SK-N-SH treated with all-trans-retinoic acid at 6 μM for 48 hours (cell line): ENCODE data around the gene CD86.

Experiments used
- ATAC-seq: fragments of 200-7000 bp; cut with Tn5 transposase; 3 replicates; pipeline ENCODE4 v1.9.1; 2020; ENCODE audit warnings: mild to moderate bottlenecking, moderate library complexity
- ARNTL ChIP-seq: fragments of 450-650 bp; formaldehyde crosslinking; IDR thresholded peaks from 2 replicates; pipeline ENCODE4 v1.5.0; 2020; ENCODE audit warnings: low read depth, mild to moderate bottlenecking, moderate library complexity, borderline replicate concordance
- CSDC2 ChIP-seq: fragments of 250-450 bp; sonication (Bioruptor Pico); IDR thresholded peaks from 2 replicates; pipeline ENCODE4 v1.5.0; 2020; ENCODE audit warnings: mild to moderate bottlenecking, moderate library complexity
- ESRRG ChIP-seq: fragments of 250-450 bp; sonication (Bioruptor Pico); IDR thresholded peaks from 2 replicates; pipeline ENCODE4 v1.6.1; 2021; ENCODE audit warnings: mild to moderate bottlenecking
- GLIS3 ChIP-seq: fragments of 250-450 bp; sonication (Bioruptor Pico); IDR thresholded peaks from 2 replicates; pipeline ENCODE4 v1.5.0; 2020; ENCODE audit warnings: mild to moderate bottlenecking, moderate library complexity
- OSR1 ChIP-seq: fragments of 250-450 bp; sonication (Bioruptor Pico); IDR thresholded peaks from 2 replicates; pipeline ENCODE4 v1.8.0; 2022; ENCODE audit warnings: moderate library complexity, mild to moderate bottlenecking, inconsistent platforms
- POU6F1 ChIP-seq: fragments of 250-450 bp; sonication (Bioruptor Pico); IDR thresholded peaks from 2 replicates; pipeline ENCODE4 v1.8.0; 2021; ENCODE audit warnings: low read depth, mild to moderate bottlenecking, moderate library complexity, borderline replicate concordance
- PPARA ChIP-seq: fragments of 250-450 bp; sonication (Bioruptor Pico); IDR thresholded peaks from 2 replicates; pipeline ENCODE4 v1.5.0; 2020; ENCODE audit warnings: mild to moderate bottlenecking, borderline replicate concordance
- RARB ChIP-seq: fragments of 250-450 bp; sonication (Bioruptor Pico); IDR thresholded peaks from 2 replicates; pipeline ENCODE4 v1.8.0; 2021; ENCODE audit warnings: mild to moderate bottlenecking, moderate library complexity
- SNAI2 ChIP-seq: fragments of 250-450 bp; sonication (Bioruptor Pico); IDR thresholded peaks from 2 replicates; pipeline ENCODE4 v1.5.0; 2020; ENCODE audit warnings: mild to moderate bottlenecking, moderate library complexity
- TCF4 ChIP-seq: fragments of 250-450 bp; sonication (Bioruptor Pico); IDR thresholded peaks from 2 replicates; pipeline ENCODE4 v1.8.0; 2021; ENCODE audit warnings: mild to moderate bottlenecking, moderate library complexity, borderline replicate concordance
- TOX ChIP-seq: fragments of 250-450 bp; sonication (Bioruptor Pico); IDR thresholded peaks from 2 replicates; pipeline ENCODE4 v1.8.0; 2021; ENCODE audit warnings: mild to moderate bottlenecking, moderate library complexity, borderline replicate concordance
- ZC3H10 ChIP-seq: fragments of 250-450 bp; sonication (Bioruptor Pico); IDR thresholded peaks from 2 replicates; pipeline ENCODE4 v1.5.1; 2021; ENCODE audit warnings: mild to moderate bottlenecking, moderate library complexity
- ZFP3 ChIP-seq: fragments of 250-450 bp; sonication (Bioruptor Pico); IDR thresholded peaks from 2 replicates; pipeline ENCODE4 v1.5.0; 2020; ENCODE audit warnings: mild to moderate bottlenecking, moderate library complexity
- ZNF70 ChIP-seq: fragments of 450-650 bp; formaldehyde crosslinking; IDR thresholded peaks from 2 replicates; pipeline ENCODE4 v1.5.0; 2020; ENCODE audit warnings: mild to moderate bottlenecking, moderate library complexity
- ZNF8 ChIP-seq: fragments of 450-650 bp; formaldehyde crosslinking; IDR thresholded peaks from 2 replicates; pipeline ENCODE4 v1.5.0; 2020; ENCODE audit warnings: mild to moderate bottlenecking, moderate library complexity
- TF ChIP-seq, protein P1 (sequence below): fragments of 250-450 bp; sonication (Bioruptor Pico); IDR thresholded peaks from 2 replicates; pipeline ENCODE4 v1.5.1; 2020; ENCODE audit warnings: low read depth, mild to moderate bottlenecking, moderate library complexity
- TF ChIP-seq, protein P2 (sequence below): fragments of 250-450 bp; sonication (Bioruptor Pico); IDR thresholded peaks from 2 replicates; pipeline ENCODE4 v1.5.1; 2021; ENCODE audit warnings: mild to moderate bottlenecking, moderate library complexity
- TF ChIP-seq, protein P3 (sequence below): fragments of 250-450 bp; sonication (Bioruptor Pico); IDR thresholded peaks from 2 replicates; pipeline ENCODE4 v1.8.0; 2020; ENCODE audit warnings: mild to moderate bottlenecking, moderate library complexity, borderline replicate concordance

The CD86 gene

GRCh38 chr3:122012821-122013220 is 42.3 kb upstream of the CD86 start:
- no peak for TF ChIP-seq ZNF70 (CRISPR knock-in tag)
- TF ChIP-seq ZNF8: no peak
- TF ChIP-seq TOX (CRISPR knock-in tag): no peak
- TF ChIP-seq ESRRG (CRISPR knock-in tag): no peak
- no peak for TF ChIP-seq CSDC2 (CRISPR knock-in tag)
- no peak for TF ChIP-seq PPARA (CRISPR knock-in tag)
- no peak for TF ChIP-seq OSR1 (CRISPR knock-in tag)
- TF ChIP-seq, all 23 proteins: peak for 0
- no peak for ATAC-seq

- TF ChIP-seq OSR1 (CRISPR knock-in tag): no peak
- TF ChIP-seq, protein P1, sequence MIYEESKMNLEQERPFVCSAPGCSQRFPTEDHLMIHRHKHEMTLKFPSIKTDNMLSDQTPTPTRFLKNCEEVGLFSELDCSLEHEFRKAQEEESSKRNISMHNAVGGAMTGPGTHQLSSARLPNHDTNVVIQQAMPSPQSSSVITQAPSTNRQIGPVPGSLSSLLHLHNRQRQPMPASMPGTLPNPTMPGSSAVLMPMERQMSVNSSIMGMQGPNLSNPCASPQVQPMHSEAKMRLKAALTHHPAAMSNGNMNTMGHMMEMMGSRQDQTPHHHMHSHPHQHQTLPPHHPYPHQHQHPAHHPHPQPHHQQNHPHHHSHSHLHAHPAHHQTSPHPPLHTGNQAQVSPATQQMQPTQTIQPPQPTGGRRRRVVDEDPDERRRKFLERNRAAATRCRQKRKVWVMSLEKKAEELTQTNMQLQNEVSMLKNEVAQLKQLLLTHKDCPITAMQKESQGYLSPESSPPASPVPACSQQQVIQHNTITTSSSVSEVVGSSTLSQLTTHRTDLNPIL (CRISPR knock-in tag): no peak
- no peak for TF ChIP-seq RARB (CRISPR knock-in tag)
- no peak for TF ChIP-seq GLIS3 (CRISPR knock-in tag)
- no peak for TF ChIP-seq CSDC2 (CRISPR knock-in tag)
- TF ChIP-seq, all 23 proteins: peak for 0
- ATAC-seq: no peak
These were observed 41.7 kb upstream of the CD86 start for GRCh38 chr3:122013448-122013925.

DNA sequence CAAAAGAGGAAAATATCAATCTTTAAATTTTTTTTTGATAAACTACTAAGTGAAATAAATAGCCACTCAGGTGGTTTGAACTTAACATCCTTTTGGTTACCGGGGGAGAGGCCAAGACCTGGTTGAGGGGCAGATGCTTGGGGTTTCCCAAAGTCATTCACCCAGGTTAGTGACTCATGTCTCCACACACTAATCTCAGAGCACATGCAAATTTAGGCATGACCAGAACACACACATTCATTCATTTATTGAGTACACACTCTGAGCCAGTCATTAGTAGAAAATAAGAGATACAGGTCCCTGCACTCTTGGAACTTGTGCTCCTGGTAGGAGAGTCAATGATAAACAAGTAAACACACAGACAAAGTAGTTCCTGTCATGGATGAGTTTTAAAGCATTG is 40.4 kb upstream of the CD86 start:
- no peak for ATAC-seq
- TF ChIP-seq PPARA (CRISPR knock-in tag) (no peak), ZFP3 (CRISPR knock-in tag) (no peak), TOX (CRISPR knock-in tag) (no peak), TCF4 (no peak), GLIS3 (CRISPR knock-in tag) (no peak), SNAI2 (CRISPR knock-in tag) (no peak)
- TF ChIP-seq, protein P1 (CRISPR knock-in tag): no peak

- no peak for ATAC-seq
- no peak for TF ChIP-seq ZNF8
- TF ChIP-seq, protein P2, sequence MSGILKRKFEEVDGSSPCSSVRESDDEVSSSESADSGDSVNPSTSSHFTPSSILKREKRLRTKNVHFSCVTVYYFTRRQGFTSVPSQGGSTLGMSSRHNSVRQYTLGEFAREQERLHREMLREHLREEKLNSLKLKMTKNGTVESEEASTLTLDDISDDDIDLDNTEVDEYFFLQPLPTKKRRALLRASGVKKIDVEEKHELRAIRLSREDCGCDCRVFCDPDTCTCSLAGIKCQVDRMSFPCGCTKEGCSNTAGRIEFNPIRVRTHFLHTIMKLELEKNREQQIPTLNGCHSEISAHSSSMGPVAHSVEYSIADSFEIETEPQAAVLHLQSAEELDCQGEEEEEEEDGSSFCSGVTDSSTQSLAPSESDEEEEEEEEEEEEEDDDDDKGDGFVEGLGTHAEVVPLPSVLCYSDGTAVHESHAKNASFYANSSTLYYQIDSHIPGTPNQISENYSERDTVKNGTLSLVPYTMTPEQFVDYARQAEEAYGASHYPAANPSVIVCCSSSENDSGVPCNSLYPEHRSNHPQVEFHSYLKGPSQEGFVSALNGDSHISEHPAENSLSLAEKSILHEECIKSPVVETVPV (CRISPR knock-in tag): no peak
These were observed 35.7 kb upstream of the CD86 start for GRCh38 chr3:122019493-122019892.

DNA sequence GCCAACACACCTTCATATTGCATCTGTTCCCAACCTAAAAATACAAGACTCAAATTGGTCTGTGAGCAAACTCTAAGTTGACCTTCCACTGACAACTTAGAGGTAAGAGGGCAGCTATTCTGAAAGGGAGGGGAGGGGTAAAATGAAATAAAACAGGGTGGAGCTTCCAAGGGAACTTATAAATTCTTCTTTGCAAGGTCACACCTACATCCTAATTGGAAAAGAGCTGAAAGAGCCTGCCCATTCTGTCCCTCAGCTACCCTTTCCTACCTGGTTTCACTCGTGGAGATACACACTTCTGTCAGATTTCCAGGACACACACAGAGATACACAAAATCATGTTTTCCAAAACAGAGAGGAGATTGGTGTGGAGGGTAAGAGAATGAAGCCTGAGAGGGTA is 34.1 kb upstream of the CD86 start:
- ATAC-seq: no peak
- TF ChIP-seq ZFP3 (CRISPR knock-in tag): no peak
- no peak for TF ChIP-seq POU6F1 (CRISPR knock-in tag)
- no peak for TF ChIP-seq ZC3H10
- TF ChIP-seq ARNTL (CRISPR knock-in tag): no peak
- no peak for TF ChIP-seq ZNF8
- no peak for TF ChIP-seq OSR1 (CRISPR knock-in tag)
- TF ChIP-seq, protein P3, sequence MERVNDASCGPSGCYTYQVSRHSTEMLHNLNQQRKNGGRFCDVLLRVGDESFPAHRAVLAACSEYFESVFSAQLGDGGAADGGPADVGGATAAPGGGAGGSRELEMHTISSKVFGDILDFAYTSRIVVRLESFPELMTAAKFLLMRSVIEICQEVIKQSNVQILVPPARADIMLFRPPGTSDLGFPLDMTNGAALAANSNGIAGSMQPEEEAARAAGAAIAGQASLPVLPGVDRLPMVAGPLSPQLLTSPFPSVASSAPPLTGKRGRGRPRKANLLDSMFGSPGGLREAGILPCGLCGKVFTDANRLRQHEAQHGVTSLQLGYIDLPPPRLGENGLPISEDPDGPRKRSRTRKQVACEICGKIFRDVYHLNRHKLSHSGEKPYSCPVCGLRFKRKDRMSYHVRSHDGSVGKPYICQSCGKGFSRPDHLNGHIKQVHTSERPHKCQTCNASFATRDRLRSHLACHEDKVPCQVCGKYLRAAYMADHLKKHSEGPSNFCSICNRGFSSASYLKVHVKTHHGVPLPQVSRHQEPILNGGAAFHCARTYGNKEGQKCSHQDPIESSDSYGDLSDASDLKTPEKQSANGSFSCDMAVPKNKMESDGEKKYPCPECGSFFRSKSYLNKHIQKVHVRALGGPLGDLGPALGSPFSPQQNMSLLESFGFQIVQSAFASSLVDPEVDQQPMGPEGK (CRISPR knock-in tag): no peak
- TF ChIP-seq, protein P1 (CRISPR knock-in tag): no peak
- TF ChIP-seq CSDC2 (CRISPR knock-in tag): no peak
- TF ChIP-seq RARB (CRISPR knock-in tag): no peak
- TF ChIP-seq, protein P2 (CRISPR knock-in tag): no peak
- no peak for TF ChIP-seq TOX (CRISPR knock-in tag)
- no peak for TF ChIP-seq ZNF70 (CRISPR knock-in tag)
- TF ChIP-seq GLIS3 (CRISPR knock-in tag): no peak
- TF ChIP-seq ESRRG (CRISPR knock-in tag): no peak
- TF ChIP-seq TCF4: no peak
- TF ChIP-seq PPARA (CRISPR knock-in tag): no peak
- TF ChIP-seq, all 23 proteins: peak for 0
